H9 (cell line): ENCODE measurements around the gene DMD. TPM values are rescaled to one million over a fixed set of nuclear protein-coding genes. Genes with fewer than 3 reads are reported as not detected.

Source experiments
- DNase-seq: peaks from one replicate; pipeline ENCODE4 v3.0.0-alpha.2; 2017
- H2AFZ ChIP-seq: one replicate; pipeline ENCODE4 v1.6.1; 2013; ENCODE audit warnings: mild to moderate bottlenecking, low read length, control low read depth, moderate library complexity
- H2AK5ac ChIP-seq: 2 replicates; pipeline ENCODE4 v1.6.1; 2013; ENCODE audit warnings: low read length, control low read depth, mixed read lengths; ENCODE audit not compliant: insufficient read length
- H2BK120ac ChIP-seq: one replicate; pipeline ENCODE4 v1.6.1; 2013; ENCODE audit warnings: low read depth, mild to moderate bottlenecking, low read length, control low read depth, inconsistent platforms; ENCODE audit not compliant: poor library complexity, severe bottlenecking
- H2BK12ac ChIP-seq: 2 replicates; pipeline ENCODE4 v1.6.1; 2013; ENCODE audit warnings: low read length, control low read depth, mixed read lengths, low read depth; ENCODE audit not compliant: insufficient read length
- H2BK15ac ChIP-seq: 2 replicates; pipeline ENCODE4 v1.6.1; 2013; ENCODE audit warnings: low read depth, low read length, control low read depth
- H2BK20ac ChIP-seq: one replicate; pipeline ENCODE4 v1.6.1; 2013; ENCODE audit warnings: low read depth, mild to moderate bottlenecking, low read length, control low read depth, inconsistent platforms; ENCODE audit not compliant: poor library complexity, severe bottlenecking
- H2BK5ac ChIP-seq: 2 replicates; pipeline ENCODE4 v1.6.1; 2013; ENCODE audit warnings: low read length, control low read depth, mixed read lengths; ENCODE audit not compliant: insufficient read length
- H3K14ac ChIP-seq: 2 replicates; pipeline ENCODE4 v1.6.1; 2013; ENCODE audit warnings: low read length, control low read depth; ENCODE audit not compliant: insufficient read depth
- H3K18ac ChIP-seq: 2 replicates; pipeline ENCODE4 v1.6.1; 2013; ENCODE audit warnings: low read depth, mild to moderate bottlenecking, mixed read lengths, low read length, control low read depth; ENCODE audit not compliant: insufficient read length
- H3K23ac ChIP-seq: 2 replicates; pipeline ENCODE4 v1.6.1; 2013; ENCODE audit warnings: low read length, control low read depth, mixed read lengths, low read depth; ENCODE audit not compliant: insufficient read length
- H3K23me2 ChIP-seq: 2 replicates; pipeline ENCODE4 v1.6.1; 2013; ENCODE audit warnings: low read depth, mild to moderate bottlenecking, mixed read lengths, low read length, control low read depth; ENCODE audit not compliant: insufficient read length, poor library complexity, severe bottlenecking
- H3K27ac ChIP-seq: 2 replicates; pipeline ENCODE4 v1.5.1; 2013; ENCODE audit warnings: low read length, control low read depth, mixed read lengths, low read depth; ENCODE audit not compliant: insufficient read length
- H3K27me3 ChIP-seq: 2 replicates; pipeline ENCODE4 v1.6.1; 2013; ENCODE audit warnings: low read length, control low read depth, inconsistent platforms; ENCODE audit not compliant: insufficient read depth
- H3K4ac ChIP-seq: 2 replicates; pipeline ENCODE4 v1.6.1; 2013; ENCODE audit warnings: low read depth, mild to moderate bottlenecking, control low read depth, inconsistent platforms, low read length, moderate library complexity
- H3K4me1 ChIP-seq: 2 replicates; pipeline ENCODE4 v1.6.1; 2013; ENCODE audit warnings: low read length, control low read depth, inconsistent platforms; ENCODE audit not compliant: insufficient read depth
- H3K4me2 ChIP-seq: 2 replicates; pipeline ENCODE4 v1.6.1; 2013; ENCODE audit warnings: low read length, control low read depth, mixed read lengths; ENCODE audit not compliant: insufficient read length, insufficient read depth
- H3K56ac ChIP-seq: 2 replicates; pipeline ENCODE4 v1.6.1; 2013; ENCODE audit warnings: low read depth, mild to moderate bottlenecking, mixed read lengths, low read length, control low read depth; ENCODE audit not compliant: insufficient read length
- H3K79me1 ChIP-seq: 2 replicates; pipeline ENCODE4 v1.6.1; 2013; ENCODE audit warnings: low read depth, mild to moderate bottlenecking, moderate library complexity, low read length, control low read depth, inconsistent platforms; ENCODE audit not compliant: insufficient read depth, poor library complexity, severe bottlenecking
- H3K79me2 ChIP-seq: 2 replicates; pipeline ENCODE4 v1.6.1; 2013; ENCODE audit warnings: low read length, control low read depth, inconsistent platforms; ENCODE audit not compliant: insufficient read depth
- H3K9ac ChIP-seq: 2 replicates; pipeline ENCODE4 v1.6.1; 2013; ENCODE audit warnings: low read length, control low read depth, mixed read lengths; ENCODE audit not compliant: insufficient read length; ENCODE audit errors: extremely low read depth
- H3K9me3 ChIP-seq: one replicate; pipeline ENCODE4 v1.6.1; 2013; ENCODE audit warnings: low read depth, low read length, inconsistent platforms; ENCODE audit not compliant: control insufficient read depth
- H3T11ph ChIP-seq: one replicate; pipeline ENCODE4 v1.6.1; 2013; ENCODE audit warnings: mild to moderate bottlenecking, low read length, control low read depth, inconsistent platforms
- H4K20me1 ChIP-seq: one replicate; pipeline ENCODE4 v1.6.1; 2013; ENCODE audit not compliant: control insufficient read depth, insufficient read length, insufficient read depth
- H4K5ac ChIP-seq: 2 replicates; pipeline ENCODE4 v1.6.1; 2013; ENCODE audit warnings: low read depth, mild to moderate bottlenecking, mixed read lengths, low read length, control low read depth; ENCODE audit not compliant: insufficient read length
- H4K8ac ChIP-seq: replicated peaks from 2 replicates; pipeline ENCODE4 v1.6.1; 2013; ENCODE audit warnings: low read length, control low read depth, mixed read lengths, low read depth; ENCODE audit not compliant: insufficient read length
- H4K91ac ChIP-seq: 2 replicates; pipeline ENCODE4 v1.6.1; 2013; ENCODE audit warnings: low read depth, mild to moderate bottlenecking, moderate library complexity, mixed read lengths, low read length, control low read depth; ENCODE audit not compliant: insufficient read length
- H3K27ac Mint-ChIP-seq, 3 experiments: 2 replicates in 2 of 3; 3 replicates in 1 of 3; pipeline ENCODE4 v1.8.0; 2020 to 2021; ENCODE audit warnings: mixed read lengths in 3 of 3, mild to moderate bottlenecking in 1 of 3, moderate library complexity in 1 of 3
- H3K27me3 Mint-ChIP-seq: 2 replicates; pipeline ENCODE4 v1.8.0; 2021; ENCODE audit warnings: low read depth, mild to moderate bottlenecking, moderate library complexity, mixed read lengths
- H3K36me3 Mint-ChIP-seq, 3 experiments: 2 replicates in 2 of 3; 3 replicates in 1 of 3; pipeline ENCODE4 v1.8.0; 2020 to 2021; ENCODE audit warnings: low read depth in 3 of 3, mixed read lengths in 3 of 3; ENCODE audit not compliant: insufficient read depth in 1 of 3
- H3K4me1 Mint-ChIP-seq, 2 experiments: 2 replicates each; pipeline ENCODE4 v1.8.0; 2020; ENCODE audit warnings: mixed read lengths in 2 of 2
- H3K4me3 Mint-ChIP-seq, 2 experiments: 2 replicates in 1 of 2; 3 replicates in 1 of 2; pipeline ENCODE4 v1.8.0; 2020 to 2021; ENCODE audit warnings: mild to moderate bottlenecking in 2 of 2, mixed read lengths in 2 of 2, moderate library complexity in 1 of 2
- H3K9me3 Mint-ChIP-seq, 2 experiments: 2 replicates in 1 of 2; 3 replicates in 1 of 2; pipeline ENCODE4 v1.8.0; 2020; ENCODE audit warnings: mild to moderate bottlenecking in 2 of 2, mixed read lengths in 2 of 2, moderate library complexity in 1 of 2
- CTCF ChIP-seq: fragments of 200-600 bp; sonication (generic); conservative IDR thresholded peaks from 3 replicates; pipeline ENCODE4 v1.8.0; 2021; ENCODE audit warnings: antibody characterized with exemption, mild to moderate bottlenecking
- WGBS: extraction: QIAGEN DNeasy Blood & Tissue Kit; methylation state at CpG from one replicate; pipeline ENCODE4 v1.1.7; 2013; ENCODE audit warnings: missing lambda C conversion rate, low lambda C conversion rate, mixed read lengths; ENCODE audit not compliant: insufficient read length; ENCODE audit errors: extremely low coverage; 5-methylcytosine and 5-hydroxymethylcytosine counted together
- total RNA-seq: library from RNA; stranded (reverse); gene quantifications from 2 replicates; pipeline ENCODE4 v1.2.1, GENCODE V29; 2021

DMD gene
- total RNA-seq, 1 experiment from 2014 or later: 3.8 TPM

- no peaks in the 10 kb centered on the region for H3K27me3 Mint-ChIP-seq
- peaks cover 62 to 75% of the 10 kb centered on the region in 2 experiments for H3K9me3 Mint-ChIP-seq
- no peak overlapping the region for H2BK20ac ChIP-seq
- no peak overlapping the region for H3K27ac Mint-ChIP-seq
- no peak overlapping the region for H3K18ac ChIP-seq
- no peak for TF ChIP-seq CTCF
- H3K36me3 Mint-ChIP-seq: peaks cover 2 to 5% (median 4%) of the 10 kb centered on the region in 3 experiments; a peak in 3 of 7 replicates
- no peaks in the 10 kb centered on the region for H3K4me1 ChIP-seq
- no peak overlapping the region for H3K23ac ChIP-seq
- H2AFZ ChIP-seq: no peak overlapping the region
- H3K4me1 Mint-ChIP-seq: peaks cover 0 to 5% of the 10 kb centered on the region in 2 experiments; a peak in 1 of 4 replicates
- no peak overlapping the region for H3K9ac ChIP-seq
- no peak for DNase-seq
- no peaks in the 10 kb centered on the region for H4K20me1 ChIP-seq
- no peak overlapping the region for H3K4me3 Mint-ChIP-seq
- H4K5ac ChIP-seq: no peak overlapping the region
- no peaks in the 10 kb centered on the region for H3K23me2 ChIP-seq
- H3K27me3 ChIP-seq: no peaks in the 10 kb centered on the region
- no peak overlapping the region for H2BK12ac ChIP-seq
- H2BK15ac ChIP-seq: no peak overlapping the region
- no peak overlapping the region for H3K4ac ChIP-seq
- H3K4me2 ChIP-seq: no peak overlapping the region
- H3K14ac ChIP-seq: no peak overlapping the region
- H2BK120ac ChIP-seq: no peak overlapping the region
- H2AK5ac ChIP-seq: no peak overlapping the region
- no CpG with 5 or more reads among the region's 6 CpGs for WGBS
- no peak overlapping the region for H4K91ac ChIP-seq
- H3K27ac ChIP-seq: no peak overlapping the region
- no peaks in the 10 kb centered on the region for H3K79me2 ChIP-seq
- no peaks in the 10 kb centered on the region for H3K79me1 ChIP-seq
- no peak overlapping the region for H4K8ac ChIP-seq
- H3T11ph ChIP-seq: no peak overlapping the region
- H3K56ac ChIP-seq: no peak overlapping the region
- H3K9me3 ChIP-seq: no peaks in the 10 kb centered on the region
- no peak overlapping the region for H2BK5ac ChIP-seq
These were observed 2100.7 kb downstream of the DMD start for GRCh38 chrX:31110657-31111056.
